LNCAP (cell line): ENCODE results near the gene TTC19.

ENCODE experiments used
- TF ChIP-seq, protein P1 (sequence below): fragments of 450-650 bp; IDR thresholded peaks from 2 replicates; pipeline ENCODE4 v1.5.1; 2017; ENCODE audit warnings: mild to moderate bottlenecking

The TTC19 gene

DNA sequence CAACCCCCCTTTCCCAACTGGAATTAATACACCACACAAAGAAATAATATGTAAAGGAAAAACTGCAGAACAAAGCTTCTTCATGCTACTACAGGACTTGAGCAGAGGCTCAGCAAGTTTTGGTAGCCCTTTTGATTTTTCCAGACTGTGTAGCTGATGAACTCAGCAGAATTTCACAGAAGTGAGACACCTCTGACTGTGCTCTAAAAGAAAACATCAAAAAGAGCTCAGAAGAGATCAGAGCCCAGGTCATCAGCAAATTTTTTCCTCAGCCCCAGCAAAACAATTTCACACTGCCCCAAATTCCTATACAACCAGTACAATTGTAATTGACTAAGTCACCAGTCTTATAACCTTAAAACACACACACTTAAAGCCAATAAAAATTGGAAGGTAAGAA, 38.0 kb downstream of the TTC19 start:
- TF ChIP-seq, protein P1, sequence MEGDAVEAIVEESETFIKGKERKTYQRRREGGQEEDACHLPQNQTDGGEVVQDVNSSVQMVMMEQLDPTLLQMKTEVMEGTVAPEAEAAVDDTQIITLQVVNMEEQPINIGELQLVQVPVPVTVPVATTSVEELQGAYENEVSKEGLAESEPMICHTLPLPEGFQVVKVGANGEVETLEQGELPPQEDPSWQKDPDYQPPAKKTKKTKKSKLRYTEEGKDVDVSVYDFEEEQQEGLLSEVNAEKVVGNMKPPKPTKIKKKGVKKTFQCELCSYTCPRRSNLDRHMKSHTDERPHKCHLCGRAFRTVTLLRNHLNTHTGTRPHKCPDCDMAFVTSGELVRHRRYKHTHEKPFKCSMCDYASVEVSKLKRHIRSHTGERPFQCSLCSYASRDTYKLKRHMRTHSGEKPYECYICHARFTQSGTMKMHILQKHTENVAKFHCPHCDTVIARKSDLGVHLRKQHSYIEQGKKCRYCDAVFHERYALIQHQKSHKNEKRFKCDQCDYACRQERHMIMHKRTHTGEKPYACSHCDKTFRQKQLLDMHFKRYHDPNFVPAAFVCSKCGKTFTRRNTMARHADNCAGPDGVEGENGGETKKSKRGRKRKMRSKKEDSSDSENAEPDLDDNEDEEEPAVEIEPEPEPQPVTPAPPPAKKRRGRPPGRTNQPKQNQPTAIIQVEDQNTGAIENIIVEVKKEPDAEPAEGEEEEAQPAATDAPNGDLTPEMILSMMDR: no peak

DNA sequence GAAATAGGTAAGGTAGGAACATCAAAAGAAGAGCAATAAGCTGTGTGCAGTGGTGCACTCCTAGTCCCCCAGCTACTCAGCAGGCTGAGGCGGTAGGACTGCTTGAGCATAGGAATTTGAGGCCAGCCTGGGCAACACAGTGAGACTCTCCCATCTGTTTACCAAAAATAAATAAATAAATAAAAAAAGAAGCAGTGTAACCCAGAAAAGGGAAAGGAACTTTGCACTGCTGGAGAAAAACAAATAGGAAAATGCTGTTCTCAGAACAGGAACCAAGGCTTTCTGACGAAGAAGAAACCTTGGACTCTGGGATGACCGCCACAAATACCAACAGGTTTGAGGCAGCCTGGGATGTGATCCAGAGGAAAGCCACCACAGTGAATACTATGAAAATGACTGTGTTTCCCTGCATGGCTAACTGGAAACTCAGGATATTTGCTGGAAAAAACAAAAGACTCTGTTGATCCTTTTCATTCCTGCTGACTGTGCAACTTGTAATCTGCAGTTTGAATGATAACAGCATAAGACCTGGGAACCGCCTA, 41.2 kb downstream of the TTC19 start:
- TF ChIP-seq, protein P1: no peak

DNA sequence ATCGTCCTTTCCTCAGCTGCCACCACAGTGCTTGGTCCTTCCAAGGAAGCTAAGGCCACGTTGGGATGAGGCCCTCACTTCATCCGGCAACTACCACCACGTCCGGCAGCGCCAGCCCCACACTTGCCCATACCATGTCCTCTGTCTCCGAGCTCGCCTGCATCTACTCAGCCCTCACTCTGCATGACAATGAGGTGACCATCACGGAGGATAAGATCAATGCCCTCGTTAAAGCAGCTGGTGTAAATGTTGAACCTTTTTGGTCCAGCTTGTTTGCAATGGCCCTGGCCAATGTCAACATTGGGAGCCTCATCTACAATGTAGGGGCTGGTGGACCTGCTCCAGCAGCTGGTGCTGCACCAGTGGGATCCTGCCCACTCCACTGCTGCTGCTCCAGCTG, 44.9 kb downstream of the TTC19 start:
- TF ChIP-seq, protein P1: no peak

DNA sequence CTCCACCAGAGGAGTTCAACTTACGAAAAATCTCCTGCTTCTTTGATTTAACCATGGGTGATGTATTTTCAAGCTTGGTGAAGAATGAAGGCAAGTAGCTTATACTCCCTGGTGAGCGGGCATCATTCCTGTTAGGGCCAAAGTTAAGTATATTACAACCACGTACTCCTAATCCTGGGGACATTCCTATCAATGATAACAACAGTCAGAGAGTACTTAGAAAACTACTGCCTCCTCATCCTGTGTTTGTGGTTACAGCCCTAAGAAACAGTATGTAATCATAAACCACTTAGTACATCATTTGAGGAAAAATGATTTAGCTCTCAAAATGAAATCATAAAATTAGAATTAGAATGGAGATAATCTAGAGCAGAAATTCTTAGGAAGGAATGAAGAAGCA, 47.3 kb downstream of the TTC19 start:
- TF ChIP-seq, protein P1: no peak

DNA sequence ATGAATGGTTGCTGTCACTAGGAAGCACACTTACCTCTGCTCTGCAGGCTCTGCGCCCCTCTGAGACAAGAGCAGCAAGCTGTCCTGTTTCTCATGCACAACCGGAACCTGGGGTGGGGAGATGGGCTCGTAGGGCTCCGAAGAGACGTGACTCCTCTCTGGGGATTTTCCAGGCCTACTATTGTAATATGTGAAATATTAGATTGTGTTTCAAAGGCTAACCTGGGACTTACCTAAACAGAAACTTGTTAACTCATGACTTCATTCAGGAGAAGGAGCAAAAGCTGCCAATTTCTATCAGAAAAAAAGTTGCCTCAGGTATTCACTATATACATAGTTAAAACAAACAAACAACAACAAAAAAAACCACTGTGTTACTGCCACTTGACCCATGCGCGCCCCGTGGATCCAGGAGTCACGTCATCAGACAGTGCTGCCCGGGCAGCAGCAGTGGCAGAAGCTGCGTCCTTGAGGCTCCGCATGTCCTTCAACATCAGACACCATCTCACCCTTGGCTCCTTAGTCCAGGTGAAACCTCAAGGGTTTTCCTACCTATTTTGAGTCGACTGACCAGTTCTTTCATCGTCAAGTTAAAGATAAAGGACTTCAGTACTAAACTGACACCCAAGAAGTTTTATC, 49.3 kb downstream of the TTC19 start:
- TF ChIP-seq, protein P1: no peak

DNA sequence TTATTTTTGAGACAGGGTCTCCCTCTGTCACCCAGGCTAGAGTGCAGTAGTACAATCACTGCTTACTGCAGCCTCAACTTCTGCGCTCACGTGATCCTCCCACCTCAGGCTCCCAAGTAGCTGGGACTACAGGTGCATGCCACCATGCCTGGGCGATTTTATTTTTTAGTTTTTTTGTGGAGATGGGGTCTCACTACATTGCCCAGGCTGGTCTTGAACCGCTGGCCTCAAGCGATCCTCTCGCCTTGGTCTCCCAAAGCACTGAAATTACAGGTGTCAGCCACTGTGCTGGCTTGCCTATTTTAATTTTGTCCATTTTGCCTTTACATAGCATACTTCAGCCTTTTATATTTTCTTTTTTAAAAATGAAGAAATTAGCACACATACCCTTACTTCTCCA, 51.2 kb downstream of the TTC19 start:
- TF ChIP-seq, protein P1: no peak

DNA sequence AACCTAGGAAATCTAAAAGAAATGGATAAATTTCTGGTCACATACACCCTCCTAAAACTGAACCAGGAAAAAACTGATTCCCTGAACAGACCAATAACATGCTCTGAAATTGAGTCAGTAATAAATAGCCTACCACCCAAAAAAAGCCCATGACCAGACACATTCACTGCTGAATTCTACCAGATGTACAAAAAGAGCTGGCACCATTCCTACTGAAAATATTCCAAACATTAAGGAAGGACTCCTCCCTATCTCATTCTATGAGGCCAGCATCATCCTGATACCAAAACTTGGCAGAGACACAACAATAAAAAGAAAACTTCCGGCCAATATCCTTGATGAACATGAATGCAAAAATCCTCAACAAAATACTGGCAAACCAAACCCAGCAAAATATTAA, 52.9 kb downstream of the TTC19 start:
- TF ChIP-seq, protein P1: no peak

DNA sequence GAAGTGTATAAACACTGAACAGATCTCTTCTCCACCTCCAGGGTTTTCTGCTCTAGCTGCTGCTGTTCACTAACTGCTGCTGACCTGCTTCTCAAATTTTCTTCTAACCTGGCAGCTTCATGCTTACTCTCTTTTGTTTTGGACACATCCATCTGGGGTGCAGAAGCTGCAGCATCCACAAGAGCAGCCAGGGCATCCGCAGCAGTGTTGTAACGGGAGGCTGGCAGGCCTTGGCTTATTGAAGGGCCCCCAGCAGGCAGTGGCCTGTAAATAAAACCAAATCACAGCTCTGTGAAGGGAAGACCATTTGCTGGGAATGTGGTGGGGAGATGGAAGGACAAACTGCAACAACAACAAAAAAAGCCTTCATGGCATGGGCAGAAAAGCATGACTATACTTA, 62.0 kb downstream of the TTC19 start:
- TF ChIP-seq, protein P1: no peak
